Adrenal gland (tissue), 12 donors: ENCODE data around the gene KCNJ15. TPM values are rescaled to one million over a fixed set of nuclear protein-coding genes. Genes with fewer than 3 reads are reported as not detected.

ENCODE experiments used
- DNase-seq, 7 donors: peaks; one replicate each; pipeline ENCODE4 v3.0.0-alpha.2; 2019 to 2020
- H3K27ac ChIP-seq, 5 donors: fragments of 200-600 bp; sonication (generic) in 4 of 5; 1 replicate in 3 of 5; 2 replicates in 2 of 5; pipeline versions ENCODE4 v1.5.1 to v1.8.0; 2016 to 2020; ENCODE audit warnings: mild to moderate bottlenecking in 1 of 5
- H3K27me3 ChIP-seq: fragments of 200-600 bp; 2 replicates; pipeline ENCODE4 v1.8.0; 2021
- H3K36me3 ChIP-seq, 2 donors: fragments of 200-600 bp; replicated peaks in 1 of 2; 1 replicate in 1 of 2; 2 replicates in 1 of 2; pipeline versions ENCODE4 v1.5.1 to v1.8.0; 2018 to 2022
- H3K4me1 ChIP-seq, 2 donors: fragments of 200-600 bp; replicated peaks in 1 of 2; 1 replicate in 1 of 2; 2 replicates in 1 of 2; pipeline versions ENCODE4 v1.5.1 to v1.8.0; 2018 to 2021
- H3K4me3 ChIP-seq, 4 donors: fragments of 200-600 bp; sonication (generic) in 3 of 4; one replicate each; pipeline ENCODE4 v1.5.1; 2016 to 2018
- H3K9me3 ChIP-seq, 3 donors: fragments of 200-600 bp; sonication (generic) in 1 of 3; replicated peaks in 1 of 3; 1 replicate in 2 of 3; 2 replicates in 1 of 3; pipeline versions ENCODE4 v1.5.1 to v1.8.0; 2016 to 2021
- POLR2A ChIP-seq, 2 donors: fragments of 450-650 bp; IDR thresholded peaks; one replicate each; pipeline ENCODE4 v1.6.1; 2017; ENCODE audit warnings: antibody characterized with exemption in 2 of 2, mild to moderate bottlenecking in 2 of 2, moderate library complexity in 1 of 2
- WGBS, 4 donors: extraction: QIAGEN DNeasy Blood & Tissue Kit in 2 of 4; methylation state at CpG; one replicate each; pipeline versions ENCODE4 v1.1.5 to v1.1.7; 2013 to 2017; 5-methylcytosine and 5-hydroxymethylcytosine counted together
- intact Hi-C, 2 donors: fragments of 100-400 bp; cut with DNase I; formaldehyde crosslinking; loops; one replicate each; pipeline versions ENCODE4 v1.14.1 to v1.15.0; 2022 to 2023
- polyA plus RNA-seq, 3 donors: library from polyadenylated mRNA; stranded (reverse); fragments of 200-250 nt in 2 of 3; fragments of 350-450 nt in 1 of 3; fragmentation: Illumina TruSeq in 1 of 3; extraction: RNeasy Lipid Tissue Mini Kit (QIAGEN cat#74804) in 1 of 3; gene quantifications; one replicate each; pipeline ENCODE4 v1.2.3, GENCODE V29; 2013 to 2014
- total RNA-seq, 9 donors: library from RNA; depleted of rRNA in 4 of 9; stranded (reverse); fragments of >200 nt in 4 of 9; fragments of 120-200 nt in 1 of 9; fragmentation: NEBNext Ultra II Directional in 1 of 9; extraction: Animal tissue kit (Norgen Biotek cat#: 25700) in 1 of 9; gene quantifications; one replicate each; pipeline versions ENCODE4 v1.1.0 to v1.2.4, GENCODE V29; 2013 to 2023
- TF ChIP-seq, protein P1 (sequence below), 6 experiments: fragments of 450-650 bp in 4 of 6; fragments of 200-600 bp in 2 of 6; sonication (generic) in 1 of 6; IDR thresholded peaks; 1 replicate in 5 of 6; 2 replicates in 1 of 6; pipeline versions ENCODE4 v1.5.1 to v1.8.0; 2016 to 2021; ENCODE audit warnings: antibody characterized with exemption in 6 of 6, mild to moderate bottlenecking in 2 of 6, moderate library complexity in 1 of 6
- donor health status: healthy with polysubstance abuse.
- donor health status: Bipolar disorder and iron deficiency.
- donor health status: DM: yes; HTN: yes; CAD: no.
- donor health status: DM: no; HTN: no; CAD: no.
- donor health status: DM: no; HTN: no; CAD: no.
- donor health status: DM: yes; HTN: yes; CAD: no.

Gene KCNJ15
- total and polyA plus RNA-seq, 12 donors, result 0.11 to 2.8 (median 0.45) TPM

DNA sequence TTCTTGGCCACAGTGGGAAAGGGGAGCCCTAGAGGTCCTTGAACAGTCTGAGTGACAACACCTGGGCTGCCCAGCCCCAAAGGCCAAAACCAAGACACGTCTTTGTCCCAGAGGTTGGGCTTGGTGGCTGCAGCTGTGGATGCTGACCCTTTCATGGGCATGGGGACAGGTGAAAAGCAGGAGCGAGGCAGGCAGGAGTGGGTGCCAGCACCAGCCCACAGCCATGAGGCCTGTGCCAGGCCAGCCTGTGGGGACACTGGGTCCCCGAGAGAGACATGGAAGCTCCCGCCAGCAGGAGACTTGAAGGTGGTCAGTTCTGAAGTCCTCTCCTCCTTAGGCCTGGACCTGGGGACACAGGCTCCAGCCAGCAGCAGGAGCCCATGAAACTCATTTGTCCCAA, 98.6 kb downstream of the KCNJ15 start:
- Histone ChIP-seq H3K4me1 (no peaks in the 10 kb centered on the region), H3K27ac (no peak overlapping the region), H3K4me3 (no peak overlapping the region), H3K27me3 (no peaks in the 10 kb centered on the region), H3K36me3 (no peaks in the 10 kb centered on the region), H3K9me3 (no peaks in the 10 kb centered on the region)
- intact Hi-C loops, result loop anchor here (5.0 to 10.0 kb wide), 3 partner anchors 138 to 641 kb away; no protein-coding TSS in a partner anchor
- no peak for TF ChIP-seq POLR2A (IDR thresholded peaks at IDR 0.05)
- TF ChIP-seq, protein P1, sequence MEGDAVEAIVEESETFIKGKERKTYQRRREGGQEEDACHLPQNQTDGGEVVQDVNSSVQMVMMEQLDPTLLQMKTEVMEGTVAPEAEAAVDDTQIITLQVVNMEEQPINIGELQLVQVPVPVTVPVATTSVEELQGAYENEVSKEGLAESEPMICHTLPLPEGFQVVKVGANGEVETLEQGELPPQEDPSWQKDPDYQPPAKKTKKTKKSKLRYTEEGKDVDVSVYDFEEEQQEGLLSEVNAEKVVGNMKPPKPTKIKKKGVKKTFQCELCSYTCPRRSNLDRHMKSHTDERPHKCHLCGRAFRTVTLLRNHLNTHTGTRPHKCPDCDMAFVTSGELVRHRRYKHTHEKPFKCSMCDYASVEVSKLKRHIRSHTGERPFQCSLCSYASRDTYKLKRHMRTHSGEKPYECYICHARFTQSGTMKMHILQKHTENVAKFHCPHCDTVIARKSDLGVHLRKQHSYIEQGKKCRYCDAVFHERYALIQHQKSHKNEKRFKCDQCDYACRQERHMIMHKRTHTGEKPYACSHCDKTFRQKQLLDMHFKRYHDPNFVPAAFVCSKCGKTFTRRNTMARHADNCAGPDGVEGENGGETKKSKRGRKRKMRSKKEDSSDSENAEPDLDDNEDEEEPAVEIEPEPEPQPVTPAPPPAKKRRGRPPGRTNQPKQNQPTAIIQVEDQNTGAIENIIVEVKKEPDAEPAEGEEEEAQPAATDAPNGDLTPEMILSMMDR (IDR thresholded peaks at IDR 0.05), result no peak
- WGBS, 4 donors, result 93 to 100% (median 96%) methylated on average over 1 to 4 of the region's 4 CpGs
- no peak for DNase-seq

DNA sequence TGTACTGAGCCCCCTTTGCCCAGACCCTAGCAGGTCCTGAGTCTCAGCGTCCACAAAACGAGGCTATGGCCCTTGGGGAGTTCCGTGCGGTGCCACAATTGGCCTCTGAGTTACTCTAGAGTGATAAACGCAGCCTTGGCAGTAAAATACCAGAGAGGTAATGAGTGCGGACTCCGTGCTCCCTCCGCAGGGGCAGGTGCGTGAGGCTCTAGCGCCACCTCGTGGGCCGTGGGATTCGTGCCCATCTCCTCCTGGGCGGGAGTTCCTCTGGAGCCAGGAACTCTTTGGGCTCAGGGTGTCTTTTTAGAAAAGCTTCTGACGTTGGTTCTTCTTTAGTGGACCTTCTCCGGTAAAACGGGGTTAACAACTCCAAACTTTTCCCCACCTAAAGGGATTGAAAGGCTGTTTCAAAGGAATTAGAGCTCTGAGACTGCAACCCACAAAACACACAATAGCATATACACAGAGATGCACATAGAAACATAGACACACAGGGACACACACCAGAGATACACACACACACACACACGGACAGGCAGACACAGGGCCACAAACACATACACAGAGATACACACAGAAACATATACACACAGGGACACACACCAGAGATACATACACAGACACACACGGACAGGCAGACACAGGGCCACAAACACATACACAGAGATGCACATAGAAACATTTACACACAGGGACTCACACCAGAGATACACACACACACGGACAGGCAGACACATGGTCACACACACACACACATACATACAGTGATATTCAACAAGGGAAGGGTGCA, 99.4 kb downstream of the KCNJ15 start:
- intact Hi-C loops, result loop anchor here (2.0 to 10.0 kb wide), 4 partner anchors 139 to 641 kb away; no protein-coding TSS in a partner anchor
- Histone ChIP-seq H3K4me3 (no peak overlapping the region), H3K27ac (no peak overlapping the region), H3K9me3 (no peaks in the 10 kb centered on the region), H3K4me1 (no peaks in the 10 kb centered on the region), H3K36me3 (no peaks in the 10 kb centered on the region), H3K27me3 (no peaks in the 10 kb centered on the region)
- WGBS, 4 donors, result 7 to 10% (median 7%) methylated on average over 9 to 20 of the region's 20 CpGs
- TF ChIP-seq, protein P1 (IDR thresholded peaks at IDR 0.05), result peak; percentile 89 to 98 (median 95)
- no peak for TF ChIP-seq POLR2A (IDR thresholded peaks at IDR 0.05)
- DNase-seq, result peak; percentile 72 to 88 (median 84)

Other genes with a start within 250 kb of the KCNJ15 start
- 10 to 100 TPM in 6 of 9 donors, 1 to 10 TPM in 3; 4.0 to 16.3 (median 11.4) TPM for gene ERG, start 241.5 kb downstream of the KCNJ15 start, total RNA-seq
- 10 to 100 TPM in 1 of 3 donors, 1 to 10 TPM in 2; 5.1 to 11.3 (median 8.5) TPM for gene ERG, start 241.5 kb downstream of the KCNJ15 start, polyA plus RNA-seq